Colonic mucosa (tissue), 4 donors: ENCODE data around the gene FSHR. TPM values are rescaled to one million over a fixed set of nuclear protein-coding genes. Genes with fewer than 3 reads are reported as not detected.

Source experiments
- DNase-seq: peaks from one replicate; pipeline ENCODE4 v3.0.0-alpha.2; 2020
- H3K27ac ChIP-seq: fragments of 200-600 bp; one replicate; pipeline ENCODE4 v1.8.0; 2021
- H3K27me3 ChIP-seq: fragments of 200-600 bp; one replicate; pipeline ENCODE4 v1.8.0; 2021
- H3K36me3 ChIP-seq: fragments of 200-600 bp; one replicate; pipeline ENCODE4 v1.8.0; 2021
- H3K4me1 ChIP-seq: fragments of 200-600 bp; one replicate; pipeline ENCODE4 v1.8.0; 2021; ENCODE audit warnings: mild to moderate bottlenecking
- H3K4me3 ChIP-seq: fragments of 200-600 bp; one replicate; pipeline ENCODE4 v1.8.0; 2021
- H3K9ac ChIP-seq, 2 donors: one replicate each; pipeline ENCODE4 v1.7.0; 2013; ENCODE audit warnings: control low read depth in 2 of 2, low read depth in 2 of 2, low read length in 2 of 2
- H3K9me3 ChIP-seq: fragments of 200-600 bp; one replicate; pipeline ENCODE4 v1.8.0; 2021
- intact Hi-C: fragments of 100-400 bp; cut with DNase I; formaldehyde crosslinking; loops from one replicate; pipeline ENCODE4 v1.14.1; 2022
- total RNA-seq, 2 donors: library from RNA; stranded (reverse); fragmentation: NEBNext Ultra II Directional in 1 of 2; extraction: Animal tissue kit (Norgen Biotek cat#: 25700) in 1 of 2; gene quantifications; one replicate each; pipeline ENCODE4 v1.2.1, GENCODE V29; 2021
- TF ChIP-seq, protein P1 (sequence below): fragments of 200-600 bp; IDR thresholded peaks from one replicate; pipeline ENCODE4 v1.8.0; 2022; ENCODE audit warnings: antibody characterized with exemption, mild to moderate bottlenecking
- donor health status: healthy.
- donor health status: DM: no; HTN: no; CAD: no.
- donor health status: DM: no; HTN: no; CAD: no.

Gene FSHR
- total RNA-seq, 2 donors from 2014 or later, result not detected

DNA sequence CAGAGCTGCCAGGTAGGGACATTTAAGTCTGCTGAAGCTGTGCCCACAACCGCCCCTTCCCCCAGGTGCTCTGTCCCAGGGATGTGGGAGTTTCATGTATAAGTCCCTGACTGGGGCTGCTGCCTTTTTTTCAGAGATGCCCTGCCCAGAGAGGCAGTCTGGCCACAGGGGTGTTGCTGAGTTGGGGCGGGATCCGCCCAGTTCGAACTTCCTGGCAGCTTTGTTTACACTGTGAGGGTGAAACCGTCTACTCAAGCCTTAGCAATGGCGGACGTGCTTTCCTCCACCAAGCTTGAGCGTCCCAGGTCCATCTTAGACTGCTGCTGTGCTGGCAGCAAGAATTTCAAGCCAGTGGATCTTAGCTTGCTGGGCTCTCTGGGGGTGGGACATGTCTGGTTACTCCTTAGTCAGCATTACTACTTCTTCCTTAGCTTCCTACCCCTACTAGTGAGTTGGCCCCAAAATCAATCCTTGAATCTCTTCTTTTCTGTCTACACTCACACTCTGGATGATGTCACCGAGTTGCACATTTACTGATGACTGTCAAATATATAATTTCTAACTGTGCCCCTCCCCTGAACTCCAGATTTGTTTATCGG lies 31.8 kb upstream of the FSHR start:
- no peaks in the 10 kb centered on the region for H3K27me3 ChIP-seq
- no peaks in the 10 kb centered on the region for H3K36me3 ChIP-seq
- TF ChIP-seq, protein P1, sequence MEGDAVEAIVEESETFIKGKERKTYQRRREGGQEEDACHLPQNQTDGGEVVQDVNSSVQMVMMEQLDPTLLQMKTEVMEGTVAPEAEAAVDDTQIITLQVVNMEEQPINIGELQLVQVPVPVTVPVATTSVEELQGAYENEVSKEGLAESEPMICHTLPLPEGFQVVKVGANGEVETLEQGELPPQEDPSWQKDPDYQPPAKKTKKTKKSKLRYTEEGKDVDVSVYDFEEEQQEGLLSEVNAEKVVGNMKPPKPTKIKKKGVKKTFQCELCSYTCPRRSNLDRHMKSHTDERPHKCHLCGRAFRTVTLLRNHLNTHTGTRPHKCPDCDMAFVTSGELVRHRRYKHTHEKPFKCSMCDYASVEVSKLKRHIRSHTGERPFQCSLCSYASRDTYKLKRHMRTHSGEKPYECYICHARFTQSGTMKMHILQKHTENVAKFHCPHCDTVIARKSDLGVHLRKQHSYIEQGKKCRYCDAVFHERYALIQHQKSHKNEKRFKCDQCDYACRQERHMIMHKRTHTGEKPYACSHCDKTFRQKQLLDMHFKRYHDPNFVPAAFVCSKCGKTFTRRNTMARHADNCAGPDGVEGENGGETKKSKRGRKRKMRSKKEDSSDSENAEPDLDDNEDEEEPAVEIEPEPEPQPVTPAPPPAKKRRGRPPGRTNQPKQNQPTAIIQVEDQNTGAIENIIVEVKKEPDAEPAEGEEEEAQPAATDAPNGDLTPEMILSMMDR, result no peak
- no peak for DNase-seq
- no peaks in the 10 kb centered on the region for H3K4me1 ChIP-seq
- intact Hi-C loops, result no loop called here
- no peaks in the 10 kb centered on the region for H3K9me3 ChIP-seq
- H3K9ac ChIP-seq, result no peak overlapping the region
- H3K4me3 ChIP-seq, result no peak overlapping the region
- no peak overlapping the region for H3K27ac ChIP-seq

DNA sequence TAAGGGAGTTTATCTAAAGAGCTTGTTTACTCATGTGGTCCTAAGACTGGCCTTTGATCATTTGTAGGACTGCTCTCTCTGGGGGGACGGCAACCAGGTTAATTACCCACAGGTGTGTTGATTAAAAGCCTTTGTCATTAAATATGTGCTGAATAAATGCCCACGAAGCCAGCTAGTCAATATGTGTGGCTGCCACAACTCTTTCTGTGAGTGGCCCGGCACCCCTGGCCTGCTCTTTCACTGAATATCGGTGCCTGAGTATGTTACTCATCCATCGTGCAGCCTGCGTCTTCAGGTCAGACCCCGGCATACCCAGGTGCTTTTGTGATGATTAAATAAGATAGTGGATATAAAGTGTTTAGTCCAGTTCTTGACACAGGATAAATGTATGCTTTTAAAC lies 24.3 kb upstream of the FSHR start:
- DNase-seq, result no peak
- TF ChIP-seq, protein P1, result no peak
- Histone ChIP-seq H3K36me3 (no peaks in the 10 kb centered on the region), H3K9me3 (no peaks in the 10 kb centered on the region), H3K4me1 (no peaks in the 10 kb centered on the region), H3K9ac (no peak overlapping the region), H3K4me3 (no peak overlapping the region), H3K27ac (no peak overlapping the region), H3K27me3 (no peaks in the 10 kb centered on the region)
- intact Hi-C loops, result no loop called here

DNA sequence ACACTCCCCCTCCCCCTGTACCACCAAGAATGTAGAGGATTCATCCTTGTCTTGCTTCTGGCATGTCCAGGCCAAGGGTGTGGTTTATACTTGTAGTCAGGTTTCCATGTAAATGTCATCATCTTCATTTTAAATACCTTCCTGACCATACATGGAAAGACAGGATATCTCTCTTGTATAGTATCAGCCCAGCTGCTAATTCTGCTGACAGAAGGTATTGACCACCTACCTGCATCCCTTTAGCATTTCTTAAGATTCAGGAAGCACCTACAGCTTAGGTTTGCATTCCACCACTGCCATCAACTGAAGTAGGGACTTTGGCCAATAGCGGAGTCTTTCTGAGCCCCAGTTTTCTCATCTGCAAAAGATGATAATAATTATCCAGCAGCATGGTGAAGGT lies 22.9 kb upstream of the FSHR start:
- Histone ChIP-seq H3K27me3 (no peaks in the 10 kb centered on the region), H3K4me3 (no peak overlapping the region), H3K4me1 (no peaks in the 10 kb centered on the region), H3K9me3 (no peaks in the 10 kb centered on the region), H3K36me3 (no peaks in the 10 kb centered on the region), H3K27ac (no peak overlapping the region), H3K9ac (no peak overlapping the region)
- no peak for DNase-seq
- TF ChIP-seq, protein P1, result no peak
- intact Hi-C loops, result no loop called here

- H3K36me3 ChIP-seq, result no peaks in the 10 kb centered on the region
- no peaks in the 10 kb centered on the region for H3K4me1 ChIP-seq
- no peak overlapping the region for H3K9ac ChIP-seq
- no peak for DNase-seq
- intact Hi-C loops, result no loop called here
- no peaks in the 10 kb centered on the region for H3K27me3 ChIP-seq
- no peaks in the 10 kb centered on the region for H3K9me3 ChIP-seq
- no peak overlapping the region for H3K4me3 ChIP-seq
- TF ChIP-seq, protein P1, result no peak
- H3K27ac ChIP-seq, result no peak overlapping the region
These were observed 21.5 kb upstream of the FSHR start for GRCh38 chr2:49175831-49176230.

DNA sequence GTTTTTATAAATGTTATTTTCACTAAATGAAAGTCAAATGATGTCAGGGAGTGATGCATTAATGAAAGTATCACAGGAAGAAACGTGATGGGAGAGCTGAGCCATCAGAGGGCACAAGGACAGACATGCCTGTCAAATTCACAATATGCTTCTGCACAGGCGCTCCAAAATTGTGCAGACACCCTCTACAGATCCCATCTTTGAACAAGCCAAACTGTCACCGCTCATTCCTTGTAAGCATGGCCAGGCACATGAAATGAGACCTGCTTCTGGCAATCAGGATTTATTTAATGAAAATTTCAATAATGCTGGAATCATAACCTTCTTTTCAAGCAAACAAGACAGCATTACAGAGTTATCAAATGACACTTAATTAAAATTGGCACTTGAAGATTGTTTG lies 20.4 kb upstream of the FSHR start:
- Histone ChIP-seq H3K36me3 (no peaks in the 10 kb centered on the region), H3K27ac (no peak overlapping the region), H3K4me3 (no peak overlapping the region), H3K9me3 (no peaks in the 10 kb centered on the region), H3K9ac (no peak overlapping the region), H3K27me3 (no peaks in the 10 kb centered on the region), H3K4me1 (no peaks in the 10 kb centered on the region)
- DNase-seq, result no peak
- TF ChIP-seq, protein P1, result no peak
- intact Hi-C loops, result no loop called here
